ENCODE measurements around the gene UTP20. TPM values are rescaled to one million over a fixed set of nuclear protein-coding genes. Genes with fewer than 3 reads are reported as not detected.

UTP20 gene
- total and polyA plus RNA-seq, 7 donors = 0.60 to 10.7 (median 7.5) TPM

DNA sequence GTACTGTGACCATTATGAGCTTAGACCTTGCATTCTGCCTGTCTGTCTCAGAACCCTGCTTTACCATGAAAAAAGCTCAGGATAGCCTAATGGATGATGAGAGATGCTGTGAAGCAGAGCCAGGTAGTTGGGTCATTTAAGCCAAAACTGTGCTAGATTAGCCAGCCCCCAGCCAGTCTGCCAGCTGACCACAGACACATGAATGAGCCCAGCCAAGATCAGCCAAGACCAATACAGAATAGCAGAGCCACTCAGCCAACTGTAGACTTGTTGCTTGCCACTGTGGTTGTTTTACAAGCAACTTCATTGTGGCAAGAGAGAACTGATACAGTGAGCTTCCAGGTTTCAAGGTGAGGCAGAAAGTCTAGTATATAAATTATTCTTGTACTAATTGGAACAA, 12.8 kb upstream of the UTP20 start:
- Histone ChIP-seq H3K4me3 (no peak overlapping the region), H3K9me3 (no peaks in the 10 kb centered on the region), H3K4me1 (no peaks in the 10 kb centered on the region), H3K36me3 (no peaks in the 10 kb centered on the region), H3K27me3 (no peaks in the 10 kb centered on the region), H3K27ac (no peak overlapping the region)
- DNase-seq = no peak
- TF ChIP-seq EP300 (IDR thresholded peaks at IDR 0.05) (no peak), POLR2A (IDR thresholded peaks at IDR 0.05) (no peak), POLR2AphosphoS5 (IDR thresholded peaks at IDR 0.05) (no peak)
- TF ChIP-seq, protein P1, sequence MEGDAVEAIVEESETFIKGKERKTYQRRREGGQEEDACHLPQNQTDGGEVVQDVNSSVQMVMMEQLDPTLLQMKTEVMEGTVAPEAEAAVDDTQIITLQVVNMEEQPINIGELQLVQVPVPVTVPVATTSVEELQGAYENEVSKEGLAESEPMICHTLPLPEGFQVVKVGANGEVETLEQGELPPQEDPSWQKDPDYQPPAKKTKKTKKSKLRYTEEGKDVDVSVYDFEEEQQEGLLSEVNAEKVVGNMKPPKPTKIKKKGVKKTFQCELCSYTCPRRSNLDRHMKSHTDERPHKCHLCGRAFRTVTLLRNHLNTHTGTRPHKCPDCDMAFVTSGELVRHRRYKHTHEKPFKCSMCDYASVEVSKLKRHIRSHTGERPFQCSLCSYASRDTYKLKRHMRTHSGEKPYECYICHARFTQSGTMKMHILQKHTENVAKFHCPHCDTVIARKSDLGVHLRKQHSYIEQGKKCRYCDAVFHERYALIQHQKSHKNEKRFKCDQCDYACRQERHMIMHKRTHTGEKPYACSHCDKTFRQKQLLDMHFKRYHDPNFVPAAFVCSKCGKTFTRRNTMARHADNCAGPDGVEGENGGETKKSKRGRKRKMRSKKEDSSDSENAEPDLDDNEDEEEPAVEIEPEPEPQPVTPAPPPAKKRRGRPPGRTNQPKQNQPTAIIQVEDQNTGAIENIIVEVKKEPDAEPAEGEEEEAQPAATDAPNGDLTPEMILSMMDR (IDR thresholded peaks at IDR 0.05) = no peak
- intact Hi-C loops (cut with DNase I) = no loop called here

DNA sequence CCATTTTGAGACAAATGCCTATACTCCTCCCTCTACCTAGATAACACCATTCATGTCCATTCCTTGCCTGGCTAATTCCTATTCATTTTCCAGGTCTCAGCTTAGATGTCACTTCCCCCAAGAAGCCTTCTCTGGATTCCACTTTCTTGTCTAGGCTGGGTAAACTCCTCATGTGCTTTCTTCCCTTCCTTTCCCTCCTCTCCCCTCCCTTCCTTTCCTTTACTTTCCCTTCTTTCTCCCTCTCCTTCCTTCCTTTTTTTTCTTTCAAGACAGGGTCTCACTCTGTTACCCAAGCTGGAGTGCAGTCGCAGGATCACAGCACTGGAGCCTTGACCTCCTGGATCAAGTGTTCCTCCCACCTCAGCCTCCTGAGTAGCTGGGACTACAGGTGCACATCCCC, 3.5 kb upstream of the UTP20 start:
- TF ChIP-seq POLR2AphosphoS5 (IDR thresholded peaks at IDR 0.05) (no peak), POLR2A (IDR thresholded peaks at IDR 0.05) (no peak), EP300 (IDR thresholded peaks at IDR 0.05) (no peak)
- Histone ChIP-seq H3K36me3 (no peaks in the 10 kb centered on the region), H3K9me3 (no peaks in the 10 kb centered on the region), H3K27me3 (no peaks in the 10 kb centered on the region), H3K4me3 (no peak overlapping the region), H3K27ac (no peak overlapping the region), H3K4me1 (peaks cover 0 to 16% (median 9%) of the 10 kb centered on the region in 4 donors)
- intact Hi-C loops (cut with DNase I) = no loop called here
- 89 to 93% methylated on average over 1 of the region's 1 CpG for WGBS, 2 donors
- DNase-seq = no peak

DNA sequence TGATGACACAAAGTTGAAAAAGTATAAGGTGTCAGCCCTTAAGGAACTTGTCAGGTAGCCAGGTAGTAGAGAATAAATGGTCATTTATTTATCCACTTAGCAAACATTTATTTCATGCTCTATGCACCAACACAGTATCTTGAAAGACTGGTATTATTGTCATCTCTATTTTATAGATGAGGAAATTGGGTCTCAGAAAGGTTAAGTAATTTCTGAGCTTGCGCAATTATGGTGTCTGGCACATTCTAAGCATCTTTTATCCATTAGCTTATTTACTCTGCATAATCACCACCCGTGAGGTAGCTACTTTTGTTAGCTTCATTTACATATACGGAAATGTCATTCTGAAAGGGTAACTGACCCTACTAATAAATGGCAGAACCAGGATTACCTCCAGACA, 2.5 kb upstream of the UTP20 start:
- peaks cover 0 to 16% (median 9%) of the 10 kb centered on the region in 4 donors for H3K4me1 ChIP-seq
- 41 to 72% methylated on average over 3 of the region's 3 CpGs for WGBS, 2 donors
- no peak overlapping the region for H3K27ac ChIP-seq
- H3K4me3 ChIP-seq = no peak overlapping the region
- no peak for DNase-seq
- peaks cover 0 to 3% (median 0%) of the 10 kb centered on the region in 4 donors for H3K36me3 ChIP-seq
- H3K27me3 ChIP-seq = no peaks in the 10 kb centered on the region
- TF ChIP-seq POLR2A (IDR thresholded peaks at IDR 0.05) (no peak), POLR2AphosphoS5 (IDR thresholded peaks at IDR 0.05) (no peak), EP300 (IDR thresholded peaks at IDR 0.05) (no peak)
- TF ChIP-seq, protein P1 (IDR thresholded peaks at IDR 0.05) = no peak
- H3K9me3 ChIP-seq = no peaks in the 10 kb centered on the region
- intact Hi-C loops (cut with DNase I) = no loop called here

DNA sequence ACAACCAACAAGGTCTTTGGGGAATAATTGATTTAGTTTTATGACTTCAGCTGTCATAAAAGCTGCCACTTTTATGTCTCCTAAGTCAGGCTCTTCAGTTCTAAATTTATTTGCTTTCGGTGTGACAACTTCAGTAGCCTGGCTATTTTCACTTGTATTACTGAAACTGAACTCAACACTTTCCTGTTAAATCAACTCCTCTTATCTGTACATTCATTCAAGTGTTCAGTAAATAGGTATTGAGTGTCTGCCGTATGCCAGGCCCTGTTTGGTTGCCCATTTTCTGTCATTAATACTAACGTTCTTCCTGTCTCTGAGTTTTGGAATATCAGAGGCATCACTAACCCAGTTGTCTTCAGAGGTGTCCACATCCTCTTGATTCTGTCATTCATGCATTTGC, 7.5 kb downstream of the UTP20 start:
- DNase-seq = no peak
- H3K4me1 ChIP-seq = no peaks in the 10 kb centered on the region
- no peaks in the 10 kb centered on the region for H3K27me3 ChIP-seq
- intact Hi-C loops (cut with DNase I) = no loop called here
- H3K9me3 ChIP-seq = no peaks in the 10 kb centered on the region
- no peak overlapping the region for H3K27ac ChIP-seq
- H3K36me3 ChIP-seq = peaks cover 0 to 83% (median 23%) of the 10 kb centered on the region in 4 donors
- TF ChIP-seq POLR2AphosphoS5 (IDR thresholded peaks at IDR 0.05) (no peak), POLR2A (IDR thresholded peaks at IDR 0.05) (no peak), EP300 (IDR thresholded peaks at IDR 0.05) (no peak)
- TF ChIP-seq, protein P1 (IDR thresholded peaks at IDR 0.05) = no peak
- H3K4me3 ChIP-seq = no peak overlapping the region
- 20 to 69% methylated on average over 3 of the region's 3 CpGs for WGBS, 2 donors

DNA sequence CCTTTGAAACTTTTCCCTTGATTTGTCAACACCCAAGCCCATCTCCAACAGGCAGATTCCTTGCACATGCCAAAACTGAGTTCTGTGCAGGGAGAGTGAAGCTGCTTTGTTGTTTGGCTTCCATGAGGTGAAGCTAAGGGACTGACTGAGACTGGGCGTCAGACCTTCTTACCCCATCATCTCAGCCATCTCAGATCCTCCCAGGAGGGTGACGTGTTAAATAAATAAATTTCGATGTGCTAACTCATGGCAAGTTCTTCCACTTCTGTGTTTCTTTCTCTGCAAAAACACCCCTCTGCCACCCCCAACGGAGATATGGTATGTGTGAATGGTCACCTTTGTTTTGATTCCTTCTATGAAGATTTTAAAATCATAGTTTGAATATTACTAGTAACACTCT, 17.8 kb downstream of the UTP20 start:
- intact Hi-C loops (cut with DNase I) = no loop called here
- no peak overlapping the region for H3K4me3 ChIP-seq
- H3K36me3 ChIP-seq = peaks cover 7 to 100% (median 18%) of the 10 kb centered on the region in 4 donors
- no peaks in the 10 kb centered on the region for H3K27me3 ChIP-seq
- no peak for DNase-seq
- no peak overlapping the region for H3K27ac ChIP-seq
- 92 to 93% methylated on average over 4 of the region's 4 CpGs for WGBS, 2 donors
- no peak for TF ChIP-seq POLR2AphosphoS5 (IDR thresholded peaks at IDR 0.05)
- no peak for TF ChIP-seq POLR2A (IDR thresholded peaks at IDR 0.05)
- no peak for TF ChIP-seq EP300 (IDR thresholded peaks at IDR 0.05)
- TF ChIP-seq, protein P1 (IDR thresholded peaks at IDR 0.05) = no peak
- H3K4me1 ChIP-seq = no peaks in the 10 kb centered on the region
- H3K9me3 ChIP-seq = no peaks in the 10 kb centered on the region
